Smooth muscle cell (in vitro differentiated cells): ENCODE data around the gene AQP2. TPM values are rescaled to one million over a fixed set of nuclear protein-coding genes. Genes with fewer than 3 reads are reported as not detected.

Source experiments
- DNase-seq: peaks from one replicate; lab custom pipeline; 2025; ENCODE audit not compliant: unreplicated experiment; lab: John Stamatoyannopoulos, UW
- H2AFZ ChIP-seq: fragments of 200-600 bp; sonication (generic); 2 replicates; pipeline ENCODE4 v1.6.0; 2016; ENCODE audit warnings: antibody characterized with exemption, low read depth, mild to moderate bottlenecking
- H3F3A ChIP-seq: fragments of 200-600 bp; sonication (generic); 2 replicates; pipeline ENCODE4 v1.6.0; 2017; ENCODE audit warnings: antibody characterized with exemption, low read depth
- H3K27ac ChIP-seq: fragments of 200-600 bp; sonication (generic); 2 replicates; pipeline ENCODE4 v1.5.1; 2016; ENCODE audit warnings: low read depth, mild to moderate bottlenecking
- H3K27me3 ChIP-seq: fragments of 200-600 bp; sonication (generic); 2 replicates; pipeline ENCODE4 v1.6.1; 2016; ENCODE audit warnings: low read depth, mild to moderate bottlenecking
- H3K36me3 ChIP-seq: fragments of 200-600 bp; sonication (generic); 2 replicates; pipeline ENCODE4 v1.5.1; 2016; ENCODE audit warnings: low read depth
- H3K4me1 ChIP-seq: fragments of 200-600 bp; sonication (generic); 2 replicates; pipeline ENCODE4 v1.5.1; 2016; ENCODE audit warnings: low read depth
- H3K4me2 ChIP-seq: fragments of 200-600 bp; sonication (generic); 2 replicates; pipeline ENCODE4 v1.6.0; 2016; ENCODE audit warnings: mild to moderate bottlenecking
- H3K4me3 ChIP-seq: fragments of 200-600 bp; sonication (generic); 2 replicates; pipeline ENCODE4 v1.5.1; 2016; ENCODE audit warnings: mild to moderate bottlenecking
- H3K79me2 ChIP-seq: fragments of 200-600 bp; sonication (generic); 2 replicates; pipeline ENCODE4 v1.6.0; 2016; ENCODE audit warnings: low read depth, mild to moderate bottlenecking
- H3K9ac ChIP-seq: fragments of 200-600 bp; sonication (generic); 2 replicates; pipeline ENCODE4 v1.6.0; 2016; ENCODE audit warnings: low read depth
- H3K9me3 ChIP-seq: fragments of 200-600 bp; sonication (generic); replicated peaks from 2 replicates; pipeline ENCODE4 v1.5.1; 2016; ENCODE audit warnings: low read depth
- H4K20me1 ChIP-seq: fragments of 200-600 bp; sonication (generic); 2 replicates; pipeline ENCODE4 v1.6.0; 2016; ENCODE audit warnings: low read depth
- CTCF ChIP-seq: fragments of 200-600 bp; sonication (generic); IDR thresholded peaks from 2 replicates; pipeline ENCODE4 v1.5.1; 2017; ENCODE audit warnings: borderline replicate concordance, mild to moderate bottlenecking, antibody characterized with exemption; ENCODE audit not compliant: insufficient read depth, poor library complexity, severe bottlenecking
- WGBS: methylation state at CpG from one replicate; pipeline ENCODE4 v1.1.7; 2016; ENCODE audit warnings: low lambda C conversion rate; 5-methylcytosine and 5-hydroxymethylcytosine counted together
- polyA plus RNA-seq: library from polyadenylated mRNA; unstranded; fragments of >200 nt; fragmentation: Nextera tagmentation; extraction: Ambion mirVana; gene quantifications from 2 replicates; pipeline ENCODE4 v1.2.1, GENCODE V29; 2016
- total RNA-seq: library from RNA; depleted of rRNA; stranded (reverse); fragments of >200 nt; gene quantifications from 2 replicates; pipeline ENCODE4 v1.2.3, GENCODE V29; 2014

The AQP2 gene
- total and polyA plus RNA-seq, 2 experiments from 2014 or later = 0.13 to 0.14 TPM

GRCh38 chr12:49923880-49924556 is 26.5 kb upstream of the AQP2 start:
- Histone ChIP-seq H4K20me1 (no peaks in the 10 kb centered on the region), H3K27me3 (no peaks in the 10 kb centered on the region), H2AFZ (no peak overlapping the region), H3F3A (no peaks in the 10 kb centered on the region), H3K27ac (no peak overlapping the region), H3K4me1 (no peaks in the 10 kb centered on the region), H3K36me3 (no peaks in the 10 kb centered on the region), H3K4me2 (no peak overlapping the region), H3K4me3 (no peak overlapping the region), H3K9me3 (no peaks in the 10 kb centered on the region), H3K79me2 (no peaks in the 10 kb centered on the region), H3K9ac (no peak overlapping the region)
- WGBS = 93% methylated on average over 15 of the region's 15 CpGs
- DNase-seq = no peak
- no peak for TF ChIP-seq CTCF

- Histone ChIP-seq H3K4me2 (no peak overlapping the region), H3K27ac (no peak overlapping the region), H3F3A (no peaks in the 10 kb centered on the region), H2AFZ (no peak overlapping the region), H3K36me3 (no peaks in the 10 kb centered on the region), H3K4me1 (no peaks in the 10 kb centered on the region), H3K9me3 (no peaks in the 10 kb centered on the region), H3K9ac (no peak overlapping the region), H3K4me3 (no peak overlapping the region), H3K79me2 (no peaks in the 10 kb centered on the region), H3K27me3 (no peaks in the 10 kb centered on the region), H4K20me1 (no peaks in the 10 kb centered on the region)
- WGBS = 81% methylated on average over 7 of the region's 7 CpGs
- no peak for TF ChIP-seq CTCF
- DNase-seq = no peak
Measured at GRCh38 chr12:49924628-49925246, 25.8 kb upstream of the AQP2 start.

GRCh38 chr12:49925433-49926204 is 24.9 kb upstream of the AQP2 start:
- no peaks in the 10 kb centered on the region for H3K27me3 ChIP-seq
- no peak for TF ChIP-seq CTCF
- peaks cover 1% of the 10 kb centered on the region for H3K4me1 ChIP-seq
- no peak for DNase-seq
- no peaks in the 10 kb centered on the region for H4K20me1 ChIP-seq
- H2AFZ ChIP-seq = no peak overlapping the region
- no peaks in the 10 kb centered on the region for H3K9me3 ChIP-seq
- H3K27ac ChIP-seq = no peak overlapping the region
- H3K9ac ChIP-seq = no peak overlapping the region
- H3K4me3 ChIP-seq = no peak overlapping the region
- no peaks in the 10 kb centered on the region for H3K79me2 ChIP-seq
- H3F3A ChIP-seq = no peaks in the 10 kb centered on the region
- 89% methylated on average over 11 of the region's 11 CpGs for WGBS
- no peaks in the 10 kb centered on the region for H3K36me3 ChIP-seq
- H3K4me2 ChIP-seq = no peak overlapping the region
